Kasumi-1 (cell line): Measurements from ENCODE around the gene GPR65.

ENCODE experiments used
- DNase-seq, 2 experiments: peaks; one replicate each; lab custom pipeline; 2025; lab: John Stamatoyannopoulos, UW

The GPR65 gene

DNA sequence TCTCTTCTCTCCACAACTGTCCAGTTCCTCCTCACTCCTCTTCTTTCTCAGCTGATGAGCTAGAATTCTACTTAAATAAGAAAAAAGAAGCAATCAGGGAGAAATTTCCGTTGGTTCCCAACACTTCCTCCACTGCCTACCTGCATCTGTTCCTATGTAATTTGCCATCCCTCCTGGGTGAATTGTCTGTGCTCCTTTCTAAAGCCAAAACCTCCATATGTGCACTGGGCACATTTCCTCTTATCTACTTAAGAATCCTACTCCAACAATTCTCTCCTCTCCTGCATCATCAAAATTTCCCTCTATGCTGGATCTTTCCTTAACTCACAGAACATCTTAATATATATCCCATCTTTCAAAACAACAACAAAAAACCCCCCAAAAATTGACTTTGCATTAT lies 35.2 kb downstream of the GPR65 start:
- no peak for DNase-seq

DNA sequence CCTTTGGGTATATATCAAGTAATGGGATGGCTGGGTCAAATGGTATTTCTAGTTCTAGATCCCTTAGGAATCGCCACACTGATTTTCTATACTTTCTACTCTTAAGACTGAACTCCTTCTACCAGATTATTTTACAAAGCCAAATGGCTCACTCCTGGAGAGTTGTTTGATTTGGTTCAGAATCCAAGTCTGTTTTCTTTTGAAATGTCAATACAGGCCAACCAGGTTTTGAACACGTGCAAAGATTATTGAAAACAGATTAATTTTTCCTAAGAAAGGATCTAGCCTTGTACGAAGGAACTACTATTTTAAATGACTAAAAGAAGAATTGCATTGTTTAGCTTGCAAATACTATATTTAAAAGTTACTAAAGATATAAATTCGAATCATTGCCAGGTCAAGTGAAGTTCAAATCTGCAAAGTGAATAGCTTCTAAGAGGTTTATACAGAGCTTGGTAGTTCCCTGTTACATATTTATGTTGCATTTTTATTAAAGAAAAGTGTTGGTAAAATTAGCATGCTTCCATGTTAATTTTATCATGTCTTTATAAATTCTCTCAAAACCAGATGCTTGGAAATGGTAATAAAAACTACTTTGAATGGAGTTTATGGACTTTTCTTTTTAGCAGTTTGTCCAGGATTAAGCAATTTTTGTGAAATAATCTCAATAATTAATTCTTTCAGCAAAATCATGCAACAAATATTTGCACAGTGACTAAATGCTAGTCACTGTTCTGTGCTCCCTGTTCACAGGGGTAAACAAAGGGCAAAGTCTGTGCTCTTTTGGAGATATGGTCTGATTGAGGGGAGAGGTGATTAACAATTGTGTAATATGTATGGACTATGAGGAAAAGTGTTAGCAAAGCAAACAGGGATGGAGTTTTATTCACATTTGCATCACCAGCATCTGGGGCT lies 38.9 kb downstream of the GPR65 start:
- DNase-seq, result no peak

DNA sequence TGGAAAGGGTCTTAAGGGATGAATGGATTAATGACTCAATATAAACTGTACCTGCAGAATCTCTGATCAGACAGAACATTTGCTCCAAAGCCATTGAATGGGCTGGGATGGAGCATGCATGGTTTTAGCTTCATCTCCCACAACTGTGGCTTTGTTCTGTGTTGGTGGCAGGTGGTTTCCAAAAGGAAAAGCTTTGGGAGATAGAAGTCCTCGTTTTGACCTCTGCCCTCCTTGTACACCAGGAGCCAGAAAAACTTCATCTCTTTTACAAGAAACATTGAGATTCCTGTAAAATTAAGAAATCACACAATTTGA lies 39.5 kb downstream of the GPR65 start:
- no peak for DNase-seq

DNA sequence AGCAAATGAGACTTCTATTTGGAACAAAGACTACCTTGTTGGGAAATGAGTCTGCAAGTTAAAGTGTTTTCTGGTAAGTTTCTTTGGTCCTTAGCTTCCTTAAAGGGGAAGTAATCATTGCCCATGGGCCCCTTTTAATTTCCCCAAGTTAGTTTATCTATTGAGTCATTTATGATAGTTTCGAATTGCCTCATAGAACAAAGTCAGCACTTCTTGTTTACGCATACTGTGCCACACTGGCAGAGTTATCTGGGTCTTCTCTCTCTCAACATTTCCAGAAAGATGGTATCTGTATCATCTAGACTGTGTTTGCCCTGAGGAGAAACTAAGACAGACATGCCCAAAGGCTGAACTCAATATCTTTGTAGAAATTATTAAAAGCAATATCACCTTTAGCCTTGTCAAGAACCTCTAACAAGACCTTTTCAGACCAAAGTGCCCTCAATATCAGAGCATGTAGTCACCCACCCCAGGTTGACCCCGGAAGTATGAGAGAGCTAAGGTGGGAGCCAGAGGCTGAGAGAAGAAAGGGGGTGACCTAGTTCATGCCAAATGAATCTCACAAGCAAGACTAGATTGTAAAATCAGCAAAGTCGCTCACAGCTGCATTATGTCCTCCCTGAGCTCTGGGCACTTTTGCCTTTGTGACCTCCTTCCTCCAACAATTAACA lies 40.0 kb downstream of the GPR65 start:
- DNase-seq, result no peak

DNA sequence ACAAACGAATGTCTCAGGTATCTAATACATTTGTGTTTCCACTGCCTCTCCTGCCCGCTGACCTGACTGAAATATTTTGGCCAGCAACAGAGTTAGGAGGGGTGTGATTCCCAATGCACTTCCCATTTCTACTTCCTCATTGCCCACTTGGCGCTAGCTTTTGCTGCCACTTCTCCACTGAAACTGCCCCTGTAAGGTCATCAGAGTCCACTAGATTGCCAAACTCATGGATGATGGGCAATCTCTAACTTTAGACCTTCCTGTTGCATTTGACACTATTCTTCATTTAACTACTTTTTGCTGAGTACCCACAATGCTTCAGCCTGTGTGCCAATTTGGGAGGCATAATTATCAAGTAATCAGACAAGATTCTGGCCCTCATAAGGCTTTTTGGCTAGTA lies 40.8 kb downstream of the GPR65 start:
- no peak for DNase-seq

DNA sequence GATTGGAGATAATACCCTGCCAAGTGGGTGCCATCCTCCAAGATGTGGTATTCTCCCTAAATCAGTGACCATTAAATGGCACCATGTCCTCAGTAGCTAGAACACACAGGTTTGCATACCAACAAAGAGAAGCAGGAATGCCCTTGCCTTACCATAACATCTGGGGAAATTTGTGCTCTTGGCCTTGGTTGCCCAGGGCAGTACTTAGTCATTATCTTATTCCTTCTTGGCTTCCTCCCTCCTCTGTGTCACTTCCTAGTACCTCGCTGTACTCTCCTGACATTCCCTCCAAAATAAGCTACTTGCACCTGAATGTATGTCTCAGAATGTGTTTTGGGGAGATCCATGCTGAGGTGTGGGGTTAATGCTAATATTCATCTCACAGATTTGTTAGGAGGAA lies 43.4 kb downstream of the GPR65 start:
- no peak for DNase-seq

DNA sequence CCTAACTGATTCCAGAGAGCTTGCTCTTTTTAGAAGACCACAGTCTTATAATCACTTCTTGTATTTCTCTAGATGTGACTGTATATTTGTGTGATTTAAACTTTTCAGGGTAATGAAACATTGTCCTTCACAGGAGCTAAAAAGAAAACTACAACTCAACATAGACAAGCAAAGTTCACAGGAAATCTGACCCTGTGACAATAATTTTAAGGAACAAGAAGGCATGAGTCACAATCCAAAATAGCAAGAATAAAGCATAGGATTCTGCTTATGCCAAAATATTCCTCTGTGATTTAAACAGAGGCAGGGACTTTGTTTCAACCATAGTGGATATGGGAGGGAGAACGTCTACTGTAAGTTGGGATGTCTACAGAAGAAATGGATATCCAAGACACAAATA lies 44.3 kb downstream of the GPR65 start:
- no peak for DNase-seq

DNA sequence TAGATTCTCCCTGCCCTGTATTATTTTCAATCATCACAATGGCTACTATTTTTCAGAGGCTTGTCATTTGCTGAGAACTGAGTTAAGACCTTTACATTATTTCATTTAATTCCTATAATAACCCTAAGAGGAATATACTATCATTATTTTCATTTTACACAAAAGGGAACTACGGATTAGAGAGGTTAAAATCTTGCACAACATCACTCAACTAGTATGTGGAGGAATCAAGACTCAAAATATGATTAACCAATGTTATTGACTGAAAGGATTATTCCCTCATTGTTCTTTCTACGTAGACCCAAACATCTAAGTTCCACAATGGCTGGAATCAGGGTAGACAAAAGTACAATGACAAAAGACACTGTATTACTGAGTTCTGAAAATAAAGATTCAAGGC lies 45.0 kb downstream of the GPR65 start:
- DNase-seq, result no peak

DNA sequence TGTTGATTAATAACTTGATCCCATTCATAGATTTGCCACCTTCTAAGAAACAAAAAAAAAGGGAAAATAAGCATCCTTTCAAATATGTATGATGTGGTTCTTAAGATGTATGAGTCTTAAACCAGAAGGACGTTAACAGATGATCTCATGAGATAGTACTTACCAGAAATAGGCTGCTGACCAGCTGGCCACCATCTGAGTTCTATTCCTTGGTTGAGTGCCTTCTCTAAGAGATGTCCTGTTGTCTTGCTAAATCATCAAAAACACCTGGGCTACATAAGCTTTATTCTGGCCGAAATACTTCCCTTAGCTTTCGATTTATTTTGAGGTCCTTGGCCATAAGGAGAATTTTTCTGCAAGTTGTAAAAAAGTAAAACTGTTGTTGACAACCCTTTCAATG lies 55.6 kb downstream of the GPR65 start:
- DNase-seq, result no peak

DNA sequence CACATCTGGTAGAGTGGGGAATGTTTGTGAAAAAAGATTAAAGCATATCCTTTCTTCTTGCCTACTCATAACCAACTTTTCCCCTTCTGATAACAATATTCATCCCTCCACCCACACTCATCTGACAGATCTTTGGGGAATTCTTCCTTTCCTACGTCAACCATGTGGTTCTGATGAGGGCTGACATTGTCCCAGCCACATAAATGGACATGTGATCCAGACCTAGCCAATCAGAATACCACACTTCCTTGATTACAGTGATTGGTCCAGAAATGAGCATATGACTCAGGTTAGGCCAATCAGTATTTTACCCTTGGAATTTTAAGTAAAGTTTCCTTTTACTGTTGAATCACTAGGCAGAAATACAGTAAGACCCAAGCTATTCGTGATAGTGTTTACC lies 58.9 kb downstream of the GPR65 start:
- DNase-seq, result no peak
